SK-N-MC (cell line): ENCODE measurements around the gene LIF.

Experiments used
- EZH2 ChIP-seq: fragments of 200-600 bp; sonication (generic); IDR thresholded peaks from one replicate; pipeline ENCODE4 v1.6.1; 2017; ENCODE audit warnings: antibody characterized with exemption
- FOXP2 ChIP-seq: optimal IDR thresholded peaks from 2 replicates; pipeline ENCODE3; 2011; ENCODE audit warnings: mild to moderate bottlenecking, moderate library complexity; ENCODE audit not compliant: insufficient read depth; ENCODE audit errors: extremely low read length, control extremely low read depth
- POLR2AphosphoS5 ChIP-seq: IDR thresholded peaks from 2 replicates; pipeline ENCODE4 v1.6.1; 2012; ENCODE audit warnings: mild to moderate bottlenecking, low read depth, low read length, borderline replicate concordance

DNA sequence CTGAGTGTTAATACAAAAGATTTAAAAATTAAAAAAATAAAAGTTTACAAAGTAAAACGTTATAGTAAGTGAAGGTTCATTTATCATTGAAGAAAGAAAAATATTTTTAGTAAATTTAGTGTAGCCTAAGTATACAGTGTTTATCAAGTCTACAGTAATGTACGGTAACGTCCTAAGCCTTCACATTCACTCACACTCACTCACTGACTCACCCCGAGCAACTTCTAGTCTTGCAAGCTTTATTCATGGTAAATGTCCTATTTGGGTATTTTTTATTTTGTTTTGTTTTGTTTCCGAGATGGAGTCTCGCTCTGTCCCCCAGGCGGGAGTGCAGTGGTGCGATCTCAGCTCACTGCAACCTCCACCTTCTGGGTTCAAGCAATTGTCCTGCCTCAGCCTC, 33.9 kb upstream of the LIF start:
- TF ChIP-seq EZH2 = no peak
- TF ChIP-seq FOXP2 = no peak
- TF ChIP-seq POLR2AphosphoS5 = no peak
